ENCODE results near the gene CNNM1.

The CNNM1 gene

GRCh38 chr10:99337311-99337811, 8.2 kb downstream of the CNNM1 start:
- DNase-seq (ENCODE audit: low read depth in 2 of 2, low spot score in 1 of 2), result no peak

GRCh38 chr10:99337901-99338300, 8.7 kb downstream of the CNNM1 start:
- DNase-seq (ENCODE audit: low read depth in 2 of 2, low spot score in 1 of 2), result no peak

GRCh38 chr10:99339077-99339476, 9.9 kb downstream of the CNNM1 start:
- no peak for DNase-seq (ENCODE audit: low read depth in 2 of 2, low spot score in 1 of 2)

GRCh38 chr10:99339563-99340047, 10.4 kb downstream of the CNNM1 start:
- DNase-seq (ENCODE audit: low read depth in 2 of 2, low spot score in 1 of 2), result no peak

- DNase-seq (ENCODE audit: low read depth in 2 of 2, low spot score in 1 of 2), result no peak
Observed at GRCh38 chr10:99340650-99341049, 11.5 kb downstream of the CNNM1 start.

GRCh38 chr10:99341248-99341647, 12.1 kb downstream of the CNNM1 start:
- no peak for DNase-seq (ENCODE audit: low read depth in 2 of 2, low spot score in 1 of 2)

- DNase-seq (ENCODE audit: low read depth in 2 of 2, low spot score in 1 of 2), result no peak
Observed at GRCh38 chr10:99341860-99342490, 12.8 kb downstream of the CNNM1 start.

GRCh38 chr10:99343262-99343661, 14.1 kb downstream of the CNNM1 start:
- DNase-seq (ENCODE audit: low read depth in 2 of 2, low spot score in 1 of 2), result no peak

- DNase-seq (ENCODE audit: low read depth in 2 of 2, low spot score in 1 of 2), result no peak
Observed at GRCh38 chr10:99344715-99345114, 15.6 kb downstream of the CNNM1 start.

GRCh38 chr10:99345350-99345749, 16.2 kb downstream of the CNNM1 start:
- DNase-seq (ENCODE audit: low read depth in 2 of 2, low spot score in 1 of 2), result no peak

GRCh38 chr10:99346247-99346646, 17.1 kb downstream of the CNNM1 start:
- no peak for DNase-seq (ENCODE audit: low read depth in 2 of 2, low spot score in 1 of 2)

- no peak for DNase-seq (ENCODE audit: low read depth in 2 of 2, low spot score in 1 of 2)
Observed at GRCh38 chr10:99347672-99348071, 18.5 kb downstream of the CNNM1 start.

- DNase-seq (ENCODE audit: low read depth in 2 of 2, low spot score in 1 of 2), result no peak
Observed at GRCh38 chr10:99353182-99353581, 24.0 kb downstream of the CNNM1 start.

GRCh38 chr10:99357691-99358090, 28.5 kb downstream of the CNNM1 start:
- DNase-seq (ENCODE audit: low read depth in 2 of 2, low spot score in 1 of 2), result no peak

GRCh38 chr10:99358101-99358500, 28.9 kb downstream of the CNNM1 start:
- no peak for DNase-seq (ENCODE audit: low read depth in 2 of 2, low spot score in 1 of 2)

- no peak for DNase-seq (ENCODE audit: low read depth in 2 of 2, low spot score in 1 of 2)
Observed at GRCh38 chr10:99360934-99361333, 31.8 kb downstream of the CNNM1 start.

GRCh38 chr10:99364125-99364524, 35.0 kb downstream of the CNNM1 start:
- no peak for DNase-seq (ENCODE audit: low read depth in 2 of 2, low spot score in 1 of 2)

GRCh38 chr10:99365311-99365710, 36.2 kb downstream of the CNNM1 start:
- no peak for DNase-seq (ENCODE audit: low read depth in 2 of 2, low spot score in 1 of 2)

GRCh38 chr10:99365736-99366135, 36.6 kb downstream of the CNNM1 start:
- no peak for DNase-seq (ENCODE audit: low read depth in 2 of 2, low spot score in 1 of 2)

- DNase-seq (ENCODE audit: low read depth in 2 of 2, low spot score in 1 of 2), result no peak
Observed at GRCh38 chr10:99366666-99367065, 37.5 kb downstream of the CNNM1 start.

- DNase-seq (ENCODE audit: low read depth in 2 of 2, low spot score in 1 of 2), result no peak
Observed at GRCh38 chr10:99368646-99369045, 39.5 kb downstream of the CNNM1 start.

- no peak for DNase-seq (ENCODE audit: low read depth in 2 of 2, low spot score in 1 of 2)
Observed at GRCh38 chr10:99369126-99369525, 40.0 kb downstream of the CNNM1 start.

- DNase-seq (ENCODE audit: low read depth in 2 of 2, low spot score in 1 of 2), result no peak
Observed at GRCh38 chr10:99369551-99369950, 40.4 kb downstream of the CNNM1 start.

Data from stimulated activated CD8-positive, alpha-beta memory T cell treated with anti-CD3 and anti-CD28 coated beads, Interleukin-4, amount 100 ng/mL, for 4 hours (primary cell).